H1 (cell line): ENCODE measurements around the gene OTOF. TPM values are rescaled to one million over a fixed set of nuclear protein-coding genes. Genes with fewer than 3 reads are reported as not detected.

ENCODE experiments used
- BACH1 ChIP-seq: IDR thresholded peaks from 2 replicates; pipeline ENCODE4 v1.6.1; 2012; ENCODE audit warnings: low read length, improper control_type of control experiment
- CBX5 ChIP-seq: fragments of 300-800, 300-1000 bp; sonication (generic); IDR thresholded peaks from 2 replicates; pipeline ENCODE4 v1.7.1; 2016; ENCODE audit warnings: antibody characterized with exemption, low read length, low read depth
- CBX8 ChIP-seq: fragments of 300-800, 300-1000 bp; sonication (generic); IDR thresholded peaks from 2 replicates; pipeline ENCODE4 v1.7.1; 2016; ENCODE audit warnings: low read depth, low read length, borderline replicate concordance
- JUN ChIP-seq: IDR thresholded peaks from 2 replicates; pipeline ENCODE4 v1.6.1; 2011; ENCODE audit warnings: low read depth, mild to moderate bottlenecking, improper control_type of control experiment, low read length
- NRF1 ChIP-seq: IDR thresholded peaks from 2 replicates; pipeline ENCODE4 v1.6.1; 2011; ENCODE audit warnings: mild to moderate bottlenecking, low read depth, low read length, improper control_type of control experiment
- POU5F1 ChIP-seq: IDR thresholded peaks from 2 replicates; pipeline ENCODE4 v1.6.1; 2011; ENCODE audit warnings: low read depth, mild to moderate bottlenecking, low read length, moderate library complexity
- RBBP5 ChIP-seq: IDR thresholded peaks from 2 replicates; pipeline ENCODE4 v1.7.1; 2012; ENCODE audit warnings: low read depth, mild to moderate bottlenecking, inconsistent platforms, low read length, moderate library complexity, borderline replicate concordance
- SRF ChIP-seq: IDR thresholded peaks from 2 replicates; pipeline ENCODE4 v1.6.1; 2011; ENCODE audit warnings: mild to moderate bottlenecking, low read depth, low read length, moderate library complexity
- SUZ12 ChIP-seq: fragments of 200-600 bp; sonication (generic); IDR thresholded peaks from 2 replicates; pipeline ENCODE4 v1.6.1; 2012; ENCODE audit warnings: mild to moderate bottlenecking, inconsistent platforms, low read length, moderate library complexity, mixed read lengths
- YY1 ChIP-seq: IDR thresholded peaks from 2 replicates; pipeline ENCODE4 v1.6.1; 2011; ENCODE audit warnings: low read depth, mild to moderate bottlenecking, low read length
- polyA plus RNA-seq, 7 experiments: library from polyadenylated mRNA; depleted of rRNA in 3 of 7; stranded (reverse) in 5 of 7; unstranded in 2 of 7; fragments of >200 nt in 5 of 7; fragments of 200-250 nt in 2 of 7; gene quantifications; 1 replicate in 5 of 7; 2 replicates in 1 of 7; 4 replicates in 1 of 7; pipeline versions ENCODE4 v1.2.1 to v1.2.3, GENCODE V29; 2011 to 2013; ENCODE audit warnings: missing spikeins in 2 of 7, mixed read lengths in 2 of 7
- total RNA-seq: library from RNA; stranded (reverse); fragmentation: NEBNext Ultra II Directional; extraction: Animal tissue kit (Norgen Biotek cat#: 25700); gene quantifications from 2 replicates; pipeline ENCODE4 v1.2.1, GENCODE V29; 2021
- TF ChIP-seq, protein P1 (sequence below): fragments of 300-600 bp; sonication (generic); IDR thresholded peaks from 2 replicates; pipeline ENCODE4 v1.7.1; 2012; ENCODE audit warnings: low read length, moderate library complexity, mild to moderate bottlenecking, inconsistent platforms; ENCODE audit not compliant: insufficient replicate concordance
- TF ChIP-seq, protein P2 (sequence below): IDR thresholded peaks from 2 replicates; pipeline ENCODE4 v1.6.1; 2011; ENCODE audit warnings: low read depth, mild to moderate bottlenecking, low read length; ENCODE audit not compliant: insufficient read depth

Gene OTOF
- total and polyA plus RNA-seq, 2 of the 8 experiments (the other 6 are each of a cell fraction or from before 2014, with no cell fraction given), result 0.06 TPM; not detected in 1

DNA sequence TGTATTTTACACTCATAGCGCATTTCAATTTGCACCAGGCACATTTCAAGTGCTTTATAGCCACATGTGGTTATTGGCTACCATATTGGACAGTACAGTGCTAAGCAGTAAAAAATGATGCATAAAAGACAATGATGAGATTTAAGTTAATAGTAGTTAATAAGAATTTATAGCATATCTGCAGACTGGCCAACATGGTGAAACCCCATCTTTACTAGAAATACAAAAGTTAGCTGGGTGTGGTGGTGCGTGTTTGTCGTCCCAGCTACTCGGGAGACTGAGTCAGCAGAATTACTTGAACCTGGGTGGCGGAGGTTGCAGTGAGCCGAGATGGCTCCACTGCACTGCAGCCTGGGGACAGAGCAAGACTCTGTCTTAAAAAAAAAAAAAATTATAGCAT, 66.5 kb downstream of the OTOF start (continued):
- TF ChIP-seq, protein P1, sequence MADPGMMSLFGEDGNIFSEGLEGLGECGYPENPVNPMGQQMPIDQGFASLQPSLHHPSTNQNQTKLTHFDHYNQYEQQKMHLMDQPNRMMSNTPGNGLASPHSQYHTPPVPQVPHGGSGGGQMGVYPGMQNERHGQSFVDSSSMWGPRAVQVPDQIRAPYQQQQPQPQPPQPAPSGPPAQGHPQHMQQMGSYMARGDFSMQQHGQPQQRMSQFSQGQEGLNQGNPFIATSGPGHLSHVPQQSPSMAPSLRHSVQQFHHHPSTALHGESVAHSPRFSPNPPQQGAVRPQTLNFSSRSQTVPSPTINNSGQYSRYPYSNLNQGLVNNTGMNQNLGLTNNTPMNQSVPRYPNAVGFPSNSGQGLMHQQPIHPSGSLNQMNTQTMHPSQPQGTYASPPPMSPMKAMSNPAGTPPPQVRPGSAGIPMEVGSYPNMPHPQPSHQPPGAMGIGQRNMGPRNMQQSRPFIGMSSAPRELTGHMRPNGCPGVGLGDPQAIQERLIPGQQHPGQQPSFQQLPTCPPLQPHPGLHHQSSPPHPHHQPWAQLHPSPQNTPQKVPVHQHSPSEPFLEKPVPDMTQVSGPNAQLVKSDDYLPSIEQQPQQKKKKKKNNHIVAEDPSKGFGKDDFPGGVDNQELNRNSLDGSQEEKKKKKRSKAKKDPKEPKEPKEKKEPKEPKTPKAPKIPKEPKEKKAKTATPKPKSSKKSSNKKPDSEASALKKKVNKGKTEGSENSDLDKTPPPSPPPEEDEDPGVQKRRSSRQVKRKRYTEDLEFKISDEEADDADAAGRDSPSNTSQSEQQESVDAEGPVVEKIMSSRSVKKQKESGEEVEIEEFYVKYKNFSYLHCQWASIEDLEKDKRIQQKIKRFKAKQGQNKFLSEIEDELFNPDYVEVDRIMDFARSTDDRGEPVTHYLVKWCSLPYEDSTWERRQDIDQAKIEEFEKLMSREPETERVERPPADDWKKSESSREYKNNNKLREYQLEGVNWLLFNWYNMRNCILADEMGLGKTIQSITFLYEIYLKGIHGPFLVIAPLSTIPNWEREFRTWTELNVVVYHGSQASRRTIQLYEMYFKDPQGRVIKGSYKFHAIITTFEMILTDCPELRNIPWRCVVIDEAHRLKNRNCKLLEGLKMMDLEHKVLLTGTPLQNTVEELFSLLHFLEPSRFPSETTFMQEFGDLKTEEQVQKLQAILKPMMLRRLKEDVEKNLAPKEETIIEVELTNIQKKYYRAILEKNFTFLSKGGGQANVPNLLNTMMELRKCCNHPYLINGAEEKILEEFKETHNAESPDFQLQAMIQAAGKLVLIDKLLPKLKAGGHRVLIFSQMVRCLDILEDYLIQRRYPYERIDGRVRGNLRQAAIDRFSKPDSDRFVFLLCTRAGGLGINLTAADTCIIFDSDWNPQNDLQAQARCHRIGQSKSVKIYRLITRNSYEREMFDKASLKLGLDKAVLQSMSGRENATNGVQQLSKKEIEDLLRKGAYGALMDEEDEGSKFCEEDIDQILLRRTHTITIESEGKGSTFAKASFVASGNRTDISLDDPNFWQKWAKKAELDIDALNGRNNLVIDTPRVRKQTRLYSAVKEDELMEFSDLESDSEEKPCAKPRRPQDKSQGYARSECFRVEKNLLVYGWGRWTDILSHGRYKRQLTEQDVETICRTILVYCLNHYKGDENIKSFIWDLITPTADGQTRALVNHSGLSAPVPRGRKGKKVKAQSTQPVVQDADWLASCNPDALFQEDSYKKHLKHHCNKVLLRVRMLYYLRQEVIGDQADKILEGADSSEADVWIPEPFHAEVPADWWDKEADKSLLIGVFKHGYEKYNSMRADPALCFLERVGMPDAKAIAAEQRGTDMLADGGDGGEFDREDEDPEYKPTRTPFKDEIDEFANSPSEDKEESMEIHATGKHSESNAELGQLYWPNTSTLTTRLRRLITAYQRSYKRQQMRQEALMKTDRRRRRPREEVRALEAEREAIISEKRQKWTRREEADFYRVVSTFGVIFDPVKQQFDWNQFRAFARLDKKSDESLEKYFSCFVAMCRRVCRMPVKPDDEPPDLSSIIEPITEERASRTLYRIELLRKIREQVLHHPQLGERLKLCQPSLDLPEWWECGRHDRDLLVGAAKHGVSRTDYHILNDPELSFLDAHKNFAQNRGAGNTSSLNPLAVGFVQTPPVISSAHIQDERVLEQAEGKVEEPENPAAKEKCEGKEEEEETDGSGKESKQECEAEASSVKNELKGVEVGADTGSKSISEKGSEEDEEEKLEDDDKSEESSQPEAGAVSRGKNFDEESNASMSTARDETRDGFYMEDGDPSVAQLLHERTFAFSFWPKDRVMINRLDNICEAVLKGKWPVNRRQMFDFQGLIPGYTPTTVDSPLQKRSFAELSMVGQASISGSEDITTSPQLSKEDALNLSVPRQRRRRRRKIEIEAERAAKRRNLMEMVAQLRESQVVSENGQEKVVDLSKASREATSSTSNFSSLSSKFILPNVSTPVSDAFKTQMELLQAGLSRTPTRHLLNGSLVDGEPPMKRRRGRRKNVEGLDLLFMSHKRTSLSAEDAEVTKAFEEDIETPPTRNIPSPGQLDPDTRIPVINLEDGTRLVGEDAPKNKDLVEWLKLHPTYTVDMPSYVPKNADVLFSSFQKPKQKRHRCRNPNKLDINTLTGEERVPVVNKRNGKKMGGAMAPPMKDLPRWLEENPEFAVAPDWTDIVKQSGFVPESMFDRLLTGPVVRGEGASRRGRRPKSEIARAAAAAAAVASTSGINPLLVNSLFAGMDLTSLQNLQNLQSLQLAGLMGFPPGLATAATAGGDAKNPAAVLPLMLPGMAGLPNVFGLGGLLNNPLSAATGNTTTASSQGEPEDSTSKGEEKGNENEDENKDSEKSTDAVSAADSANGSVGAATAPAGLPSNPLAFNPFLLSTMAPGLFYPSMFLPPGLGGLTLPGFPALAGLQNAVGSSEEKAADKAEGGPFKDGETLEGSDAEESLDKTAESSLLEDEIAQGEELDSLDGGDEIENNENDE, result no peak
- TF ChIP-seq SRF, result no peak
- TF ChIP-seq YY1, result no peak
- TF ChIP-seq BACH1, result no peak
- TF ChIP-seq CBX8, result no peak
- TF ChIP-seq RBBP5, result no peak
- TF ChIP-seq, protein P2, sequence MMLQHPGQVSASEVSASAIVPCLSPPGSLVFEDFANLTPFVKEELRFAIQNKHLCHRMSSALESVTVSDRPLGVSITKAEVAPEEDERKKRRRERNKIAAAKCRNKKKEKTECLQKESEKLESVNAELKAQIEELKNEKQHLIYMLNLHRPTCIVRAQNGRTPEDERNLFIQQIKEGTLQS, result no peak
- no peak for TF ChIP-seq NRF1
- no peak for TF ChIP-seq SUZ12
- TF ChIP-seq JUN, result no peak
- no peak for TF ChIP-seq CBX5
- no peak for TF ChIP-seq POU5F1
